Neural cell (in vitro differentiated cells): ENCODE data around the gene YWHAG. TPM values are rescaled to one million over a fixed set of nuclear protein-coding genes. Genes with fewer than 3 reads are reported as not detected.

ENCODE experiments used
- H2AFZ ChIP-seq: fragments of 200-600, 300-800 bp; sonication (generic), shearing (Covaris generic); 2 replicates; pipeline ENCODE4 v1.6.0; 2014; ENCODE audit warnings: low read depth, mild to moderate bottlenecking, antibody characterized with exemption, low read length, moderate library complexity
- H3F3A ChIP-seq: fragments of 200-600 bp; shearing (Covaris generic); 2 replicates; pipeline ENCODE4 v1.6.1; 2016; ENCODE audit warnings: mild to moderate bottlenecking, moderate library complexity, mixed read lengths, antibody characterized with exemption, low read length; ENCODE audit not compliant: insufficient read depth, poor library complexity, severe bottlenecking
- H3K27ac ChIP-seq: fragments of 200-600, 300-800 bp; sonication (generic), shearing (Covaris generic); 2 replicates; pipeline ENCODE4 v1.5.1; 2014; ENCODE audit warnings: mild to moderate bottlenecking, low read length, moderate library complexity
- H3K27me3 ChIP-seq: fragments of 300-800, 200-600 bp; sonication (generic), shearing (Covaris generic); 2 replicates; pipeline ENCODE4 v1.6.0; 2014; ENCODE audit warnings: mild to moderate bottlenecking, low read depth, low read length, moderate library complexity; ENCODE audit not compliant: insufficient read depth
- H3K36me3 ChIP-seq: fragments of 300-800, 200-600 bp; sonication (generic), shearing (Covaris generic); 2 replicates; pipeline ENCODE4 v1.5.1; 2014; ENCODE audit warnings: mild to moderate bottlenecking, antibody characterized with exemption, low read length, moderate library complexity; ENCODE audit not compliant: insufficient read depth
- H3K4me2 ChIP-seq: fragments of 300-800, 200-600 bp; sonication (generic), shearing (Covaris generic); 2 replicates; pipeline ENCODE4 v1.6.0; 2014; ENCODE audit warnings: mild to moderate bottlenecking, low read length
- H3K4me3 ChIP-seq: fragments of 300-800, 200-600 bp; sonication (generic), shearing (Covaris generic); 2 replicates; pipeline ENCODE4 v1.5.1; 2014; ENCODE audit warnings: mild to moderate bottlenecking, low read length, moderate library complexity
- H3K79me2 ChIP-seq: fragments of 200-600 bp; shearing (Covaris generic); replicated peaks from 2 replicates; pipeline ENCODE4 v1.6.0; 2014; ENCODE audit warnings: mild to moderate bottlenecking, low read length, moderate library complexity; ENCODE audit not compliant: insufficient read depth
- H3K9ac ChIP-seq: fragments of 300-800, 200-600 bp; sonication (generic), shearing (Covaris generic); 2 replicates; pipeline ENCODE4 v1.6.1; 2016; ENCODE audit warnings: mild to moderate bottlenecking, low read length, mixed read lengths
- H3K9me2 ChIP-seq: fragments of 200-600 bp; shearing (Covaris generic); 2 replicates; pipeline ENCODE4 v1.6.1; 2016; ENCODE audit warnings: mild to moderate bottlenecking, low read length, mixed read lengths; ENCODE audit not compliant: insufficient read depth
- H3K9me3 ChIP-seq: fragments of 200-600, 300-800 bp; sonication (generic), shearing (Covaris generic); 2 replicates; pipeline ENCODE4 v1.6.1; 2016; ENCODE audit warnings: mild to moderate bottlenecking, mixed run types, low read length, moderate library complexity, mixed read lengths
- H4K20me1 ChIP-seq: fragments of 200-600 bp; shearing (Covaris generic); 2 replicates; pipeline ENCODE4 v1.6.1; 2016; ENCODE audit warnings: mild to moderate bottlenecking, mixed run types; ENCODE audit not compliant: insufficient read depth
- EP300 ChIP-seq: fragments of 450-650 bp; conservative IDR thresholded peaks from 2 replicates; pipeline ENCODE4 v1.6.1; 2014; ENCODE audit warnings: antibody characterized with exemption, mild to moderate bottlenecking, moderate library complexity; ENCODE audit not compliant: poor library complexity, severe bottlenecking
- EZH2 ChIP-seq: fragments of 200-600, 300-800 bp; shearing (Covaris generic), sonication (generic); IDR thresholded peaks from 2 replicates; pipeline ENCODE4 v1.6.1; 2014; ENCODE audit warnings: antibody characterized with exemption, low read length, borderline replicate concordance, mild to moderate bottlenecking; ENCODE audit not compliant: insufficient read depth, poor library complexity, severe bottlenecking
- MXI1 ChIP-seq: fragments of 450-650 bp; conservative IDR thresholded peaks from 2 replicates; pipeline ENCODE4 v1.6.1; 2014; ENCODE audit warnings: antibody characterized with exemption, mild to moderate bottlenecking; ENCODE audit not compliant: poor library complexity, severe bottlenecking
- POLR2AphosphoS5 ChIP-seq: IDR thresholded peaks from 2 replicates; pipeline ENCODE4 v1.6.1; 2012
- RAD21 ChIP-seq: fragments of 450-650 bp; conservative IDR thresholded peaks from 2 replicates; pipeline ENCODE4 v1.6.1; 2014; ENCODE audit warnings: antibody characterized with exemption, mild to moderate bottlenecking, moderate library complexity
- SMC3 ChIP-seq: fragments of 450-650 bp; conservative IDR thresholded peaks from 2 replicates; pipeline ENCODE4 v1.6.1; 2014; ENCODE audit warnings: antibody characterized with exemption, mild to moderate bottlenecking, moderate library complexity; ENCODE audit not compliant: poor library complexity
- TAF1 ChIP-seq: IDR thresholded peaks from 2 replicates; pipeline ENCODE4 v1.6.1; 2012; ENCODE audit warnings: low read depth
- polyA plus RNA-seq: library from polyadenylated mRNA; depleted of rRNA; stranded (reverse); fragments of >200 nt; gene quantifications from 2 replicates; pipeline ENCODE4 v1.2.3, GENCODE V29; 2014
- TF ChIP-seq, protein P1 (sequence below): fragments of 450-650 bp; IDR thresholded peaks from 2 replicates; pipeline ENCODE4 v1.5.1; 2014; ENCODE audit warnings: antibody characterized with exemption, mild to moderate bottlenecking, moderate library complexity; ENCODE audit not compliant: poor library complexity, severe bottlenecking
- TF ChIP-seq, protein P2 (sequence below): IDR thresholded peaks from 2 replicates; pipeline ENCODE4 v1.6.1; 2012; ENCODE audit warnings: borderline replicate concordance

The YWHAG gene
- polyA plus RNA-seq, 1 donor from 2014 or later: 284 TPM

GRCh38 chr7:76377186-76377918 lies 18.6 kb upstream of the YWHAG start:
- Histone ChIP-seq H3K4me2 (no peak overlapping the region), H3F3A (no peaks in the 10 kb centered on the region), H3K9me2 (no peaks in the 10 kb centered on the region), H3K4me3 (no peak overlapping the region), H2AFZ (no peak overlapping the region), H3K9ac (no peak overlapping the region), H3K27me3 (no peaks in the 10 kb centered on the region), H3K27ac (no peak overlapping the region), H3K9me3 (no peaks in the 10 kb centered on the region), H3K36me3 (no peaks in the 10 kb centered on the region), H3K79me2 (no peaks in the 10 kb centered on the region), H4K20me1 (no peaks in the 10 kb centered on the region)
- no peak for TF ChIP-seq TAF1

GRCh38 chr7:76375251-76375650 lies 16.5 kb upstream of the YWHAG start:
- Histone ChIP-seq H2AFZ (no peak overlapping the region), H4K20me1 (no peaks in the 10 kb centered on the region), H3K27me3 (no peaks in the 10 kb centered on the region), H3K9me3 (no peaks in the 10 kb centered on the region), H3K79me2 (no peaks in the 10 kb centered on the region), H3K4me2 (no peak overlapping the region), H3K27ac (no peak overlapping the region), H3K4me3 (no peak overlapping the region), H3F3A (no peaks in the 10 kb centered on the region), H3K9ac (no peak overlapping the region), H3K9me2 (no peaks in the 10 kb centered on the region), H3K36me3 (no peaks in the 10 kb centered on the region)
- TF ChIP-seq POLR2AphosphoS5 (no peak), EP300 (no peak), MXI1 (no peak), RAD21 (no peak), SMC3 (no peak), EZH2 (no peak)
- TF ChIP-seq, protein P1, sequence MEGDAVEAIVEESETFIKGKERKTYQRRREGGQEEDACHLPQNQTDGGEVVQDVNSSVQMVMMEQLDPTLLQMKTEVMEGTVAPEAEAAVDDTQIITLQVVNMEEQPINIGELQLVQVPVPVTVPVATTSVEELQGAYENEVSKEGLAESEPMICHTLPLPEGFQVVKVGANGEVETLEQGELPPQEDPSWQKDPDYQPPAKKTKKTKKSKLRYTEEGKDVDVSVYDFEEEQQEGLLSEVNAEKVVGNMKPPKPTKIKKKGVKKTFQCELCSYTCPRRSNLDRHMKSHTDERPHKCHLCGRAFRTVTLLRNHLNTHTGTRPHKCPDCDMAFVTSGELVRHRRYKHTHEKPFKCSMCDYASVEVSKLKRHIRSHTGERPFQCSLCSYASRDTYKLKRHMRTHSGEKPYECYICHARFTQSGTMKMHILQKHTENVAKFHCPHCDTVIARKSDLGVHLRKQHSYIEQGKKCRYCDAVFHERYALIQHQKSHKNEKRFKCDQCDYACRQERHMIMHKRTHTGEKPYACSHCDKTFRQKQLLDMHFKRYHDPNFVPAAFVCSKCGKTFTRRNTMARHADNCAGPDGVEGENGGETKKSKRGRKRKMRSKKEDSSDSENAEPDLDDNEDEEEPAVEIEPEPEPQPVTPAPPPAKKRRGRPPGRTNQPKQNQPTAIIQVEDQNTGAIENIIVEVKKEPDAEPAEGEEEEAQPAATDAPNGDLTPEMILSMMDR: no peak
- TF ChIP-seq, protein P2, sequence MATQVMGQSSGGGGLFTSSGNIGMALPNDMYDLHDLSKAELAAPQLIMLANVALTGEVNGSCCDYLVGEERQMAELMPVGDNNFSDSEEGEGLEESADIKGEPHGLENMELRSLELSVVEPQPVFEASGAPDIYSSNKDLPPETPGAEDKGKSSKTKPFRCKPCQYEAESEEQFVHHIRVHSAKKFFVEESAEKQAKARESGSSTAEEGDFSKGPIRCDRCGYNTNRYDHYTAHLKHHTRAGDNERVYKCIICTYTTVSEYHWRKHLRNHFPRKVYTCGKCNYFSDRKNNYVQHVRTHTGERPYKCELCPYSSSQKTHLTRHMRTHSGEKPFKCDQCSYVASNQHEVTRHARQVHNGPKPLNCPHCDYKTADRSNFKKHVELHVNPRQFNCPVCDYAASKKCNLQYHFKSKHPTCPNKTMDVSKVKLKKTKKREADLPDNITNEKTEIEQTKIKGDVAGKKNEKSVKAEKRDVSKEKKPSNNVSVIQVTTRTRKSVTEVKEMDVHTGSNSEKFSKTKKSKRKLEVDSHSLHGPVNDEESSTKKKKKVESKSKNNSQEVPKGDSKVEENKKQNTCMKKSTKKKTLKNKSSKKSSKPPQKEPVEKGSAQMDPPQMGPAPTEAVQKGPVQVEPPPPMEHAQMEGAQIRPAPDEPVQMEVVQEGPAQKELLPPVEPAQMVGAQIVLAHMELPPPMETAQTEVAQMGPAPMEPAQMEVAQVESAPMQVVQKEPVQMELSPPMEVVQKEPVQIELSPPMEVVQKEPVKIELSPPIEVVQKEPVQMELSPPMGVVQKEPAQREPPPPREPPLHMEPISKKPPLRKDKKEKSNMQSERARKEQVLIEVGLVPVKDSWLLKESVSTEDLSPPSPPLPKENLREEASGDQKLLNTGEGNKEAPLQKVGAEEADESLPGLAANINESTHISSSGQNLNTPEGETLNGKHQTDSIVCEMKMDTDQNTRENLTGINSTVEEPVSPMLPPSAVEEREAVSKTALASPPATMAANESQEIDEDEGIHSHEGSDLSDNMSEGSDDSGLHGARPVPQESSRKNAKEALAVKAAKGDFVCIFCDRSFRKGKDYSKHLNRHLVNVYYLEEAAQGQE: no peak
